Vagina (tissue), 2 donors: ENCODE measurements around the gene RPN2.

Experiments
- CTCF ChIP-seq, 3 experiments: fragments of 450-650 bp in 2 of 3; fragments of 200-600 bp in 1 of 3; sonication (generic) in 1 of 3; IDR thresholded peaks; one replicate each; pipeline ENCODE4 v1.5.1; 2017 to 2019; ENCODE audit warnings: antibody characterized with exemption in 3 of 3, mild to moderate bottlenecking in 2 of 3, moderate library complexity in 2 of 3
- POLR2A ChIP-seq, 2 donors: fragments of 450-650 bp; IDR thresholded peaks; one replicate each; pipeline ENCODE4 v1.6.1; 2017; ENCODE audit warnings: antibody characterized with exemption in 2 of 2, mild to moderate bottlenecking in 2 of 2, moderate library complexity in 2 of 2

GRCh38 chr20:37205130-37205529 is 26.0 kb downstream of the RPN2 start:
- TF ChIP-seq POLR2A (IDR thresholded peaks at IDR 0.05): no peak
- no peak for TF ChIP-seq CTCF (IDR thresholded peaks at IDR 0.05)
